ENCODE measurements around the gene HIGD2A. TPM values are rescaled to one million over a fixed set of nuclear protein-coding genes. Genes with fewer than 3 reads are reported as not detected.

The HIGD2A gene
- total RNA-seq, 1 experiment from 2014 or later, result 133 TPM

DNA sequence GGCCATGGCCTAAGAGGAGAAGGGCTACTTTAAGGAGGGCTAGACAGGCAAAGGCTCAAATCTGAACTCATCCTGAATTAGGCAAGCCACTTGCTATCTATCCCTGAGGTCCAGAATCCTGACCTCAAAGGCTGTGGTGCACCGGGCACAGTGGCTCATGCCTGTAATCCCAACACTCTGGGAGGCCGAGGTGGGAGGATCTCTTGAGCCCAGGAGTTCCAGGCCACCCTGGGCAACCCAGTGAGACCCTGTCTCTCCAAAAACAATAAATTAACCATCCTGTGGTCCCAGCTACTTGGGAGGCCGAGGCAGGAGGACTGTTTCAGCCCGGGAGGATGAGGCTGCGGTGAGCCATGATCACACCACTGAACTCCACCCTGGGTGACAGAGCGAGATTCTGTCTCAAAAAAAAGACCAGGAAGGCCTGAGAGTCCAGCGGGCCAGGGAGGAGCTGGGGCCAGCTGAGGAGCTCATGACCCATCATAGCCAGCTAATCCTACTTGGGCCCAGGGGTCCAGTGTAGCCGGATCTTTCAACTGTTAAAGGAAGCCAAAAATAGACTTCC is 4.1 kb upstream of the HIGD2A start:
- intact Hi-C loops (cut with micrococcal nuclease; ENCODE audit: unreplicated experiment), result loop anchor here (10.0 kb wide), 2 partner anchors 260 to 440 kb away; partner anchors contain the start of gene TSPAN17
- no peak for TF ChIP-seq EZH2 (IDR thresholded peaks at IDR 0.05; ENCODE audit: low read depth)
- TF ChIP-seq, protein P1, sequence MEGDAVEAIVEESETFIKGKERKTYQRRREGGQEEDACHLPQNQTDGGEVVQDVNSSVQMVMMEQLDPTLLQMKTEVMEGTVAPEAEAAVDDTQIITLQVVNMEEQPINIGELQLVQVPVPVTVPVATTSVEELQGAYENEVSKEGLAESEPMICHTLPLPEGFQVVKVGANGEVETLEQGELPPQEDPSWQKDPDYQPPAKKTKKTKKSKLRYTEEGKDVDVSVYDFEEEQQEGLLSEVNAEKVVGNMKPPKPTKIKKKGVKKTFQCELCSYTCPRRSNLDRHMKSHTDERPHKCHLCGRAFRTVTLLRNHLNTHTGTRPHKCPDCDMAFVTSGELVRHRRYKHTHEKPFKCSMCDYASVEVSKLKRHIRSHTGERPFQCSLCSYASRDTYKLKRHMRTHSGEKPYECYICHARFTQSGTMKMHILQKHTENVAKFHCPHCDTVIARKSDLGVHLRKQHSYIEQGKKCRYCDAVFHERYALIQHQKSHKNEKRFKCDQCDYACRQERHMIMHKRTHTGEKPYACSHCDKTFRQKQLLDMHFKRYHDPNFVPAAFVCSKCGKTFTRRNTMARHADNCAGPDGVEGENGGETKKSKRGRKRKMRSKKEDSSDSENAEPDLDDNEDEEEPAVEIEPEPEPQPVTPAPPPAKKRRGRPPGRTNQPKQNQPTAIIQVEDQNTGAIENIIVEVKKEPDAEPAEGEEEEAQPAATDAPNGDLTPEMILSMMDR (conservative IDR thresholded peaks at IDR 0.05), result no peak
- ChIA-PET CTCF (no interaction called here), POLR2A (ENCODE audit: unreplicated experiment) (no interaction called here)
- peaks cover 10% of the 10 kb centered on the region for H3F3A ChIP-seq (ENCODE audit: insufficient read depth, low read depth)
- BruUV-seq (replicated peaks), result no TSS peak
- H3K4me2 ChIP-seq, result no peak overlapping the region
- H2AFZ ChIP-seq, result no peak overlapping the region
- no peaks in the 10 kb centered on the region for H3K9me3 ChIP-seq (ENCODE audit: insufficient read depth, low read depth)
- no peaks in the 10 kb centered on the region for H3K9me2 ChIP-seq (ENCODE audit: insufficient read depth)
- peaks cover 46% of the 10 kb centered on the region for H3K36me3 ChIP-seq (ENCODE audit: low read depth)
- H3K79me2 ChIP-seq (ENCODE audit: low read depth), result peaks cover 32% of the 10 kb centered on the region
- no peak overlapping the region for H3K4me3 ChIP-seq
- H4K20me1 ChIP-seq (ENCODE audit: insufficient read depth), result peaks cover 19% of the 10 kb centered on the region
- H3K27ac ChIP-seq, result no peak overlapping the region
- H3K27me3 ChIP-seq (ENCODE audit: insufficient read depth, low read depth), result no peaks in the 10 kb centered on the region
- DNase-seq, result no peak
- H3K4me1 ChIP-seq (replicated peaks; ENCODE audit: insufficient read depth), result peaks cover 15% of the 10 kb centered on the region

DNA sequence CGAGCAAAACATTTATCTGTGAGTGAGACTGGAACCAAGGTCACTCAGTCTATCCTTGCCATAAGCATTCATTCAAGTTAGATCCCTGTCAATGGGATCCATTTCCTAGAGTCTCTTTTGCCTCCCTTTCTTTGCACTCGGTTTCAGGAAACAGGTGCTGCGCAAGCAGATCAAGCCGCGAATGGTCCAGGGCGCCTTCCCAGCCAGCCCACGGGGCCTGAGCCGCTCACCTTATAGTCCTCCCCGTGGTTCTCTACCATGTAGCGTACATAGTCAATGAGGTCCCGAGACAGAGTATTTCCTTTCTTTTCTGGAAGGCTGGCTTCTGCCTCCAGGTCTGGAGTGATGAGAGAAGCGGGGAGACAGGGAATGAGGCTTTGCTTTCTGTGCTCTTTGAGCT is 3.6 kb upstream of the HIGD2A start:
- Histone ChIP-seq H3K27me3 (ENCODE audit: insufficient read depth, low read depth) (no peaks in the 10 kb centered on the region), H3K36me3 (ENCODE audit: low read depth) (peaks cover 46% of the 10 kb centered on the region), H4K20me1 (ENCODE audit: insufficient read depth) (peaks cover 19% of the 10 kb centered on the region), H3K79me2 (ENCODE audit: low read depth) (peaks cover 36% of the 10 kb centered on the region), H3K9me3 (ENCODE audit: insufficient read depth, low read depth) (no peaks in the 10 kb centered on the region), H3K4me3 (no peak overlapping the region), H3K4me1 (replicated peaks; ENCODE audit: insufficient read depth) (peaks cover 20% of the 10 kb centered on the region), H3K9me2 (ENCODE audit: insufficient read depth) (no peaks in the 10 kb centered on the region), H3F3A (ENCODE audit: insufficient read depth, low read depth) (peaks cover 14% of the 10 kb centered on the region), H3K27ac (no peak overlapping the region), H3K4me2 (no peak overlapping the region), H2AFZ (no peak overlapping the region)
- no TSS peak for BruUV-seq (replicated peaks)
- TF ChIP-seq EZH2 (IDR thresholded peaks at IDR 0.05; ENCODE audit: low read depth), result no peak
- TF ChIP-seq, protein P1 (conservative IDR thresholded peaks at IDR 0.05), result no peak
- ChIA-PET CTCF (no interaction called here), POLR2A (ENCODE audit: unreplicated experiment) (no interaction called here)
- no peak for DNase-seq
- intact Hi-C loops (cut with micrococcal nuclease; ENCODE audit: unreplicated experiment), result loop anchor here (10.0 kb wide), 2 partner anchors 260 to 440 kb away; partner anchors contain the start of gene TSPAN17

DNA sequence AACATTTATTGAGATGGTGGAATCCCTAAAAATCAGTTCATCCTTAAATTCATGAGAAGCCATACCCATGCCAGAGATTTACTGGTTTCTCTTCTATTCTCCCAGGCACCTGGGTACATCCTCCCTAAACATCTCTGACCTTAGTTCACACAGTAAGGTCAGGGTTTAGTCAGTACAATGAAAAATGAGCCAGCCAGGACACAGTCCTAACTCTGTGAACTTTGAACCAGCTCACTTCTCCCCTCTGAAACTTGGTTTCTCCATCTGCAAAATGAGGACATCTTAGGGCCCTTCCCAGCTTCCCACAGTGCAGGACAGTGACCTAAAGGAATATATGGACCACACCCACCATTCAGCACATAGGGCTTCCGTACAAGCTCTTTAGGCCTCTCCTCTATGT is 2.1 kb upstream of the HIGD2A start:
- intact Hi-C loops (cut with micrococcal nuclease; ENCODE audit: unreplicated experiment), result loop anchor here (10.0 kb wide), 2 partner anchors 258 to 438 kb away; partner anchors contain the start of gene TSPAN17
- no peaks in the 10 kb centered on the region for H3K9me3 ChIP-seq (ENCODE audit: insufficient read depth, low read depth)
- no peak overlapping the region for H3K27ac ChIP-seq
- no peak for DNase-seq
- H3K4me3 ChIP-seq, result peak overlapping the region; percentile 74; the same call in 1 of the 2 replicates
- no peaks in the 10 kb centered on the region for H3K27me3 ChIP-seq (ENCODE audit: insufficient read depth, low read depth)
- TF ChIP-seq, protein P1 (conservative IDR thresholded peaks at IDR 0.05), result no peak
- no peak for TF ChIP-seq EZH2 (IDR thresholded peaks at IDR 0.05; ENCODE audit: low read depth)
- ChIA-PET POLR2A (ENCODE audit: unreplicated experiment) (no interaction called here), CTCF (interaction anchor here (0.7 kb wide), 1 partner anchor 9 kb away, joined by 4 read pairs; no protein-coding TSS in a partner anchor)
- peaks cover 40% of the 10 kb centered on the region for H3K36me3 ChIP-seq (ENCODE audit: low read depth)
- H3K4me1 ChIP-seq (replicated peaks; ENCODE audit: insufficient read depth), result peaks cover 22% of the 10 kb centered on the region
- H2AFZ ChIP-seq, result no peak overlapping the region
- peaks cover 20% of the 10 kb centered on the region for H3F3A ChIP-seq (ENCODE audit: insufficient read depth, low read depth)
- peaks cover 19% of the 10 kb centered on the region for H4K20me1 ChIP-seq (ENCODE audit: insufficient read depth)
- no TSS peak for BruUV-seq (replicated peaks)
- no peaks in the 10 kb centered on the region for H3K9me2 ChIP-seq (ENCODE audit: insufficient read depth)
- peak overlapping the region; percentile 88 for H3K4me2 ChIP-seq
- peaks cover 40% of the 10 kb centered on the region for H3K79me2 ChIP-seq (ENCODE audit: low read depth)
